Measurements from ENCODE around the gene RALB. TPM values are rescaled to one million over a fixed set of nuclear protein-coding genes. Genes with fewer than 3 reads are reported as not detected.
A peak's percentile ranks its signal among the peaks of the same experiment; 100 is the strongest.

RALB gene
- total RNA-seq, 2 experiments from 2014 or later: 3.1 to 3.6 TPM

- no peaks in the 10 kb centered on the region for H3K36me3 ChIP-seq (ENCODE audit: insufficient read depth, low read length)
- DNase-seq (no peak), ATAC-seq (ENCODE audit: poor library complexity) (no peak)
- ChIA-PET CTCF (interaction anchor here (1.7 kb wide), 1 partner anchor 76 kb away, joined by 10 read pairs; no protein-coding TSS in a partner anchor), POLR2A (interaction anchor here (1.4 to 3.7 kb wide), 3 partner anchors 11 to 75 kb away, joined by 4 to 57 read pairs (median 26); no protein-coding TSS in a partner anchor)
- H3K27me3 ChIP-seq (ENCODE audit: control insufficient read depth in 1 of 2, insufficient read depth in 2 of 2, low read length in 2 of 2): peaks cover 0 to 11% of the 10 kb centered on the region in 2 experiments
- H3K27ac Mint-ChIP-seq: no peak overlapping the region
- peaks cover 20% of the 10 kb centered on the region for H3K4me1 ChIP-seq (ENCODE audit: insufficient read depth, low read length)
- H3K4me1 Mint-ChIP-seq (ENCODE audit: low read depth): peaks cover 38% of the 10 kb centered on the region
- no peak overlapping the region for H3K4me3 ChIP-seq (ENCODE audit: low read length)
- H3K27ac ChIP-seq (ENCODE audit: low read depth in 1 of 2, low read length in 2 of 2): no peak overlapping the region
- no peaks in the 10 kb centered on the region for H3K9me3 ChIP-seq (ENCODE audit: control insufficient read depth in 1 of 2, insufficient read depth in 1 of 2, low read length in 2 of 2)
- no peak for TF ChIP-seq CTCF (IDR thresholded peaks at IDR 0.05)
- H3K4me3 Mint-ChIP-seq: no peak overlapping the region
- no peaks in the 10 kb centered on the region for H3K9me3 Mint-ChIP-seq
- H3K36me3 Mint-ChIP-seq (ENCODE audit: low read depth): peaks cover 18% of the 10 kb centered on the region
- H3K27me3 Mint-ChIP-seq: peaks cover 17% of the 10 kb centered on the region
- intact Hi-C loops (cut with DNase I, micrococcal nuclease): loop anchor here in 1 of 2 experiments (2.0 to 10.0 kb wide), 3 partner anchors 18 to 886 kb away; partner anchors contain the start of genes C2orf76 and DBI
Measured at GRCh38 chr2:120251078-120251477, 1.6 kb upstream of the RALB start.

- CTCF ChIA-PET: interaction anchor here (1.3 to 1.7 kb wide), 3 partner anchors 61 to 77 kb away, joined by 3 to 10 read pairs (median 5); no protein-coding TSS in a partner anchor
Measured at GRCh38 chr2:120251880-120252224, 800 bp upstream of the RALB start.

More at GRCh38 chr2:120251880-120252224, 800 bp upstream of the RALB start:
- H3K4me1 Mint-ChIP-seq (ENCODE audit: low read depth): peaks cover 45% of the 10 kb centered on the region
- peak overlapping the region; percentile 97 for H3K4me3 Mint-ChIP-seq
- Histone ChIP-seq H3K27ac (ENCODE audit: low read depth in 1 of 2, low read length in 2 of 2) (peak overlapping the region; percentile 35 to 76), H3K36me3 (ENCODE audit: insufficient read depth, low read length) (no peaks in the 10 kb centered on the region), H3K9me3 (ENCODE audit: control insufficient read depth in 1 of 2, insufficient read depth in 1 of 2, low read length in 2 of 2) (no peaks in the 10 kb centered on the region), H3K27me3 (ENCODE audit: control insufficient read depth in 1 of 2, insufficient read depth in 2 of 2, low read length in 2 of 2) (peaks cover 0 to 7% of the 10 kb centered on the region in 2 experiments), H3K4me3 (ENCODE audit: low read length) (peak overlapping the region; percentile 83), H3K4me1 (ENCODE audit: insufficient read depth, low read length) (peaks cover 20% of the 10 kb centered on the region)
- H3K27me3 Mint-ChIP-seq: peaks cover 10% of the 10 kb centered on the region
- intact Hi-C loops (cut with DNase I, micrococcal nuclease): loop anchor here (1.0 to 10.0 kb wide), 6 partner anchors 19 to 887 kb away; partner anchors contain the start of genes TMEM185B (in 2 of the 2), C2orf76 (in 1 of the 2) and DBI (in 1 of the 2)
- H3K9me3 Mint-ChIP-seq: no peaks in the 10 kb centered on the region
- H3K36me3 Mint-ChIP-seq (ENCODE audit: low read depth): peaks cover 18% of the 10 kb centered on the region
- H3K27ac Mint-ChIP-seq: peak overlapping the region; percentile 87
- POLR2A ChIA-PET: interaction anchor here (0.8 to 3.7 kb wide), 13 partner anchors 9 to 573 kb away, joined by 3 to 57 read pairs (median 5); partner anchors contain the start of genes PTPN4, TMEM177 and TMEM185B
- DNase-seq (no peak), ATAC-seq (ENCODE audit: poor library complexity) (no peak)
- no peak for TF ChIP-seq CTCF (IDR thresholded peaks at IDR 0.05)

Data from CD4-positive, alpha-beta T cell (primary cell).